Fibroblast of villous mesenchyme (primary cell): ENCODE results near the gene CHD9NB. TPM values are rescaled to one million over a fixed set of nuclear protein-coding genes. Genes with fewer than 3 reads are reported as not detected.

Source experiments
- DNase-seq: peaks from one replicate; pipeline ENCODE4 v3.0.0-alpha.2; 2010; ENCODE audit warnings: low read depth
- H3K4me3 ChIP-seq: 2 replicates; pipeline ENCODE4 v1.5.1; 2011; ENCODE audit warnings: low read depth, mild to moderate bottlenecking, low read length
- total RNA-seq: library from RNA; depleted of rRNA; stranded (reverse); fragments of >200 nt; gene quantifications from 2 replicates; pipeline ENCODE4 v1.2.3, GENCODE V29; 2012
- TF ChIP-seq, protein P1 (sequence below): IDR thresholded peaks from 2 replicates; pipeline ENCODE4 v1.5.1; 2012; ENCODE audit warnings: low read depth, mild to moderate bottlenecking, low read length; ENCODE audit not compliant: insufficient read depth

CHD9NB gene
- 1.3 and 2.6 TPM in 2 replicates for total RNA-seq

DNA sequence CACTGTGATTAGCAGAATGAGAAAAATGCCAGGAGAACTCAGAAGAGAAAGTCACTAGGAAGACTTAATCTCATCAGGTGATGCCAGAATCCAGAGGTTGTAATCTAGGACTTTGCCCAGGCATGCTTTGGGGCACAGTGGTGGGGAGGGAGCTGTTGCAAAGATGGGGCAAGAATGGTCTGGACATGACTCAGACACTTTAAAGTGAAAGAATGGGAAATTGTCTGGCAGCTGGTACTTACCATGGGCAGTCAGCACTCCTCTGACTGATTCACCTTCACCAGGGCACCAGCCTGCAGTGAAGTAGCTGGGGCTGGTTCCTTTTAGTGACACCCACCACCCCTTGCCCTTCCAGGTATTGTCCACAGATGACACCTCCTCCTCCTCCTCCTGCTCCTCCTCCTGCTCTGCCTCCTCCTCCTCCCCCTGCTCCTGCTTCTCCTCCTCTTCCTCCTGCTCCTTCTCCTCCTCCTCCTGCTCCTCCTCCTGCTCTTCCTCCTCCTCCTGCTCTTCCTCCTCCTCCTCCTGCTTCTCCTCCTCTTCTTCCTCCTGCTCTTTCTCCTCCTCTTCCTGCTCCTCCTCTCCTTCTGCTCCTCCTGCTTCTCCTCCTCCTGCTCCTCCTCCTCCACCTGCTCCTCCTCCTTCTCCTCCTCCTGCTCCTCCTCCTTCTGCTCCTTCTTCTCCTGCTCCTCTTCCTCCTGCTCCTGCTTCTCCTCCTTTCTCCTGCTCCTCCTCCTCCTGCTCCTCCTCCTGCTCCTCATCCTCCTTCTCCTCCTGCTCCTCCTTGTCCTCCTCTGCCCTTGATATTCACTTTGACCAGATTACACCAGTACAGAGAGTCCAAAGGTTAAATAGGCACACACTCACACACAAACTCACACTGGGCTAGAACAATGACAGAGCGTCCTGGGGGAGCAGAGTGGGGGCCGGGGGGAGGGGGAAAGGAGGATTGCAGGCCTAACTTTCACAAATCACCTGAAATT, at the start of gene CHD9NB:
TSS of gene CHD9NB (minus strand) at position 379 of the 983 bp plus-strand sequence. CDS start 8,739 bp downstream, outside the sequence.
- peak; percentile 91 for DNase-seq
- TF ChIP-seq, protein P1, sequence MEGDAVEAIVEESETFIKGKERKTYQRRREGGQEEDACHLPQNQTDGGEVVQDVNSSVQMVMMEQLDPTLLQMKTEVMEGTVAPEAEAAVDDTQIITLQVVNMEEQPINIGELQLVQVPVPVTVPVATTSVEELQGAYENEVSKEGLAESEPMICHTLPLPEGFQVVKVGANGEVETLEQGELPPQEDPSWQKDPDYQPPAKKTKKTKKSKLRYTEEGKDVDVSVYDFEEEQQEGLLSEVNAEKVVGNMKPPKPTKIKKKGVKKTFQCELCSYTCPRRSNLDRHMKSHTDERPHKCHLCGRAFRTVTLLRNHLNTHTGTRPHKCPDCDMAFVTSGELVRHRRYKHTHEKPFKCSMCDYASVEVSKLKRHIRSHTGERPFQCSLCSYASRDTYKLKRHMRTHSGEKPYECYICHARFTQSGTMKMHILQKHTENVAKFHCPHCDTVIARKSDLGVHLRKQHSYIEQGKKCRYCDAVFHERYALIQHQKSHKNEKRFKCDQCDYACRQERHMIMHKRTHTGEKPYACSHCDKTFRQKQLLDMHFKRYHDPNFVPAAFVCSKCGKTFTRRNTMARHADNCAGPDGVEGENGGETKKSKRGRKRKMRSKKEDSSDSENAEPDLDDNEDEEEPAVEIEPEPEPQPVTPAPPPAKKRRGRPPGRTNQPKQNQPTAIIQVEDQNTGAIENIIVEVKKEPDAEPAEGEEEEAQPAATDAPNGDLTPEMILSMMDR, result no peak

GRCh38 chr16:53100889-53101288, 48.2 kb upstream of the CHD9NB start:
- no peak overlapping the region for H3K4me3 ChIP-seq
- TF ChIP-seq, protein P1, result no peak

More for the DNA sequence above, at the start of gene CHD9NB:
- peak within 1 kb of the TSS; percentile 56 for H3K4me3 ChIP-seq

DNA sequence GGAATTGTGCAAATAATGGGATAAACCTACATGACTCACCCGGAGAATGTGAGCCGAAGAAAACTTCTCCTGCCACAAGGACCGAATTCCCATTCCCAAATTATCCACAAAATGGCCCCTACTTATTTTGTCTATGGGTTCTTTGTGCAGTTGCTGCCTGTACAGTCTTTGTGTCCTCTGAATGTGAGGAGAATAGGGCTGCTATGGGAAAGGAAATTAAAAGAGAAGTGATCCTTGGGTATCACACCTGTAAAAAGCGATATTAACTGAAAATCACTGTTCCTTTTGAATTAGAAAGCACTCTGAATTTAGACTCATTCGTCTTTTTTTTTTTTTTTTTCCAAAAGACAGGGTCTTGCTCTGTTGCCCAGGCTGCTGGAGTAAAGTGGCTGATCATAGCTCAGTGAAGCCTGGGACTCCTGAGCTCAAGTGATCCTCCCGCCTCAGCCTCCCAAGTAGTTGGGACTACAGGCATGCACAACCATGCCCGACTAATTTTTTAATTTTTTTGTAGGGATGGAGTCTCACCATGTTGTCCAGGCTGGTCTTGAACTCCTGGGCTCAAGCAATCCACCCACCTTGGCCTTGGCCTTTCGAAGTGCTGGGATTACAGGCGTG, 47.5 kb upstream of the CHD9NB start:
- peak overlapping the region; percentile 52 for H3K4me3 ChIP-seq
- TF ChIP-seq, protein P1, result no peak
- DNase-seq, result no peak

More at GRCh38 chr16:53100889-53101288, 48.2 kb upstream of the CHD9NB start:
- peak; percentile 37 for DNase-seq

DNA sequence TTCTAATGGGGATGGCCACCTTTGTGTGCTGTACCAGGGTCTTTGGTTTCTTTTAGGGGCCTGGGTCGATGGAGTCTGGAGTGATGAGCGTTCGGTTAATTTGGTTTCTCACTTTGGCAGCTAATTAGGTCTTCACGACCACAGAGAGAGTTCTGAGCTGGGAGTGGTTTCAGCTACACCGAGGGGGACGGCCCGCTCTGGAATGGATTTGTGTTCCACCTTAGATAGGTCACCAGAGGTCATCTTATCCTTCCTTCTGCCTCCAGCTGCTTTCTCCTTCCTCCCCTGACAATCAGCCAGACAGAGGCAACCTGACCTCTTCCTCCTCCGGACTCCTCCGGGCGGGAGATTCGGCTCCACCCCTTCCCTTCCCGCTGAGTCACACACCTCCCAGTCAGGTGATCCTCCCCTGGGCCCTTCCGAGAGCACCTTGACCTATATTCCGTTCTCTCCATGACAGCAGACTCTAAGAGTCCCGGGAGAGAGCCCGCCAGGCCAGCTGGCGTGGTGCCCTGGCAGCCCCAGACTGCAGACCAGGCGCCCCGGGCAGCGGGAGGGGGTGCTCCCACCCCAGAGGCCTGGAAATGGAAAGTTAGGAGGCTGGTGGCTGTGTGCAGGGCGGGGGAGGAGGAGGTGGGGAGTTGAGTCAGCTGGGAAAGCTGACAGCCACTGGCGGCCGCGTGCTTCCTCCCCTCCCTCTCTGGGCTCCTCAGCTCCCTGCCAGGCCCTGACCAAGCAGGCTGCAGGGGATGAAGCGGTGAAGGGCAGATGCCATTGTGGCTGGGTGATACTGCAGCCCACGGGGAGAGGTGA, 46.8 kb upstream of the CHD9NB start:
- peak overlapping the region; percentile 52 for H3K4me3 ChIP-seq
- TF ChIP-seq, protein P1, result no peak
- DNase-seq, result peak; percentile 94

DNA sequence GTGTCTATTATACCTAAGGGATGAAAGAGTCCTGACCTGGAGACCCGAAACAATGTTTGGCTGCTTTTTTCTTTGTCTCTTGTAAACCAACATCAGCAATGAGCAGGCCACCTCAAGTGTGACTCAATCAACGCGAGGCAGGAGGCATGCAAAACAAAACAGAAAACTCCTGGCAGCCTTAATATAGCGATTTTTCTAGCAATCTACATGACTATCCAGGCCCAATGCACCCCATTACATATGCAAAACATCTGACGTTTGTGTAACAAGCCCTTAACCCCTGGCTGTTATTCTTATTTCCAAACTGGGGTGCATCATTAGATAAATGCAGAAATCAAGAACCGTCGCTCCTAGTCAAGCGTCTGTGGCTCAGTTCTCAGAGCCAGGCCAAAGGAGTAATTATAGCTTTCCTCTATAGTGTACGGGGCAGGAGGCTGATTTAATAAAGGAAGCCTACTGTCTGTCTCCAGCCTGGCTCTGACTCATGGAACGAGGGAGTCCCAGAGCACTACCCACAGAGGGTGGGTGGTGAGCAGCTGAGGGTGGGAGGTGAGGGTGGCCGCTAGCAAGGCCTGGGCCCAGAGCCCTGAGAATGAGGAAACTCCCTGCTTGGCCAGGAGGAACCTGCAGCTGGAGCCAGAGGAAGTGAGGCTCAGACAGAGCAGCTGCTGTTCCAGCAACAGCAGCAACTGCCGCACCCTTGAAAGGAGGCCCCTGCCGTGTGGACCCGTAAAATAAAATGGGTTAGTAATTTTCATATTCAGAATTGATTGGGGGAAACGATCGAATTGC, 46.0 kb upstream of the CHD9NB start:
- H3K4me3 ChIP-seq, result peak overlapping the region; percentile 52
- DNase-seq, result peak; percentile 97
- TF ChIP-seq, protein P1, result no peak
